Measurements from ENCODE around the gene SPATA21. TPM values are rescaled to one million over a fixed set of nuclear protein-coding genes. Genes with fewer than 3 reads are reported as not detected.
"Not testable (repeated sequence)": the region's sequence is repeated elsewhere in the genome, so short reads cannot be mapped to it uniquely, and the experiment has no call there.

The SPATA21 gene
- total RNA-seq, 1 experiment from 2014 or later: not detected

DNA sequence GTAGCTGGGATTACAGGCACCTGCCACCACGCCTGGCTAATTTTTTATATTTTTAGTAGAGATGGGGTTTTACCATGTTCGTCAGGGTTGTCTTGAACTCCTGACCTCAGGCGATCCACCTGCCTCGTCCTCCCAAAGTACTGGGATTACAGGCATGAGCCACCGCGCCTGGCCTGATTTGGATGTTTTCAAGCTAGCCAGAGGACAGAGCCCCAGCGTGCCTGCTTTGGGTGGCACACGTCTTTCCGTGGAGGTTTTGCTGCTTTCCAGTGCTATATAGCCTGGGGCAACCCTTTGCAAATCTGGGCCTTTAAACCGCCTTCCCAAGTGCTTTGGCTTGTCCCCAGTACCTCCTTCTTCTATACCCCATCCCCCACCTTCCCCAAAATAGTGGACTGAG, 18.9 kb upstream of the SPATA21 start:
- DNase-seq (ENCODE audit: low spot score); in situ Hi-C loops (cut with HindIII; ENCODE audit: low sequenced_read_pairs): not testable (repeated sequence)

GRCh38 chr1:16454909-16455308, 17.7 kb upstream of the SPATA21 start:
- in situ Hi-C loops (cut with HindIII; ENCODE audit: low sequenced_read_pairs); DNase-seq (ENCODE audit: low spot score): not testable (repeated sequence)

- in situ Hi-C loops (cut with HindIII; ENCODE audit: low sequenced_read_pairs): no loop called here
- no peak for DNase-seq (ENCODE audit: low spot score)
Measured at GRCh38 chr1:16451841-16452528, 14.8 kb upstream of the SPATA21 start.

DNA sequence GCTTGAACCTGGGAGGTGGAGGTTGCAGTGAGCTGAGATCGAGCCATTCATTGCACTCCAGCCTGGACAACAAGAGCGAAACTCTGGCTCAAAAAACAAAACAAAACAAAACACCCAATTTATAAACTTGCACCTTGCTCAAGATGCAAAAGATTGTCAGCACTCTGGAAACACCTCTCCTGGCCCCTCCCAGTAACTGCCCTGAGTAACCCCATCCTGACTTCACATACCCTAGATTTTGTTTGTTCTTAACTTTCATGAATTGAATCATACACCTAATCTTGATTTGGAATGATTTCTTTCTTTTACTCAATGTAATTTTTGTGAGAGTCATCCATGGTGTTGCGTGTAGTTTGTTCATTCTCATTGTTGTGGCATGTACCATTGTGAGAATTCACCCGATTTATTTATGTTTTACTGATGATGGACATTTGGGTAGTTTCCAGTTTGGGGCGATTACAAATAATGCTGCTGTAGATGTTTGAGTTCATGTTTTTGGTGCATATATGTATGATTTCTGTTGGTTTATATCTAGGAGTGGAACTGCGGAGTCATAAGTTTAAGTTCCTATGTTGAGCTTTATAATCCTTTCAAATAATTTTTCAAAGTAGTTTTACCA, 13.7 kb upstream of the SPATA21 start:
- DNase-seq (ENCODE audit: low spot score): no peak
- in situ Hi-C loops (cut with HindIII; ENCODE audit: low sequenced_read_pairs): no loop called here

DNA sequence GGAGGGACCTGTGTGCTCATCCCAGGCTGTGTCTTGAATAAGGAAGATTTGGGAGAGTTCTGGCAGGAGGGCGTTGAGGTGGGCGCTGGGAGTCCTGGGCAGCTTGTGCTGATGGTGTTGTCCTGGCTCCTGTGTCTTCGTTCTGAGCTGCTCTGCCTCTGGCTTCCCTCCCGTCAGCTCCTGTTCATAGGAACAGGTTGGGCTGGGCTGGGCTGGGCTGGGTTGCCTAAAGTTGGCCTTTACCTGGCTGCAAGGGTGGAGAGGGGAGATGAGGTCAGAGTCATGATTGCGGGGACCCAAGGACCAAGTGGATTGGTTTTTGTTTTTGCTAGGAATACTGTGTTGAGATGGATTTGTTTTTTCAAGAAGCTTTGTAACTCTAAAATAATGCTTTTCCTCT, 12.4 kb upstream of the SPATA21 start:
- no peak for DNase-seq (ENCODE audit: low spot score)
- in situ Hi-C loops (cut with HindIII; ENCODE audit: low sequenced_read_pairs): no loop called here

- no peak for DNase-seq (ENCODE audit: low spot score)
- in situ Hi-C loops (cut with HindIII; ENCODE audit: low sequenced_read_pairs): no loop called here
Measured at GRCh38 chr1:16449065-16449464, 11.8 kb upstream of the SPATA21 start.

DNA sequence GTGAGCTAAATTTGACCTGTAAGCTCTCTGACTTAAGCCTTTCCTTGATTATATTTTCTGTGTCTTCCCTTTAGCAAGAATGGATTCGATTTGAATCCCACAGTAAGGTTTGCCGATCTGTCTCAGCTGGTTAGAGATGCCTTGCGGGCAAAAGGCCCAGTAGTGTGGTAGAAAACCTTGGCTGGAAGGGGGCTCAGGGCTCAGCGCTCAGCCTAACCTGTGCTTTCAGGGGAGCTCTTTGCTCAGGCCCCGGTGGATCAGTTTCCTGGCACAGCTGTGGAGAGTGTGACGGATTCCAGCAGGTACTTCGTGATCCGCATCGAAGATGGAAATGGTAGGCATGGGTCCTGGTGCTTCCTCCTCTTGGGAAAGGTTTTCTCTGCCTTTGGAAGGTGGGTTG, 10.4 kb upstream of the SPATA21 start:
- in situ Hi-C loops (cut with HindIII; ENCODE audit: low sequenced_read_pairs): no loop called here

GRCh38 chr1:16446116-16446515, 8.9 kb upstream of the SPATA21 start:
- in situ Hi-C loops (cut with HindIII; ENCODE audit: low sequenced_read_pairs): no loop called here
- no peak for DNase-seq (ENCODE audit: low spot score)

More for the DNA sequence above, 10.4 kb upstream of the SPATA21 start:
- DNase-seq (ENCODE audit: low spot score): no peak

DNA sequence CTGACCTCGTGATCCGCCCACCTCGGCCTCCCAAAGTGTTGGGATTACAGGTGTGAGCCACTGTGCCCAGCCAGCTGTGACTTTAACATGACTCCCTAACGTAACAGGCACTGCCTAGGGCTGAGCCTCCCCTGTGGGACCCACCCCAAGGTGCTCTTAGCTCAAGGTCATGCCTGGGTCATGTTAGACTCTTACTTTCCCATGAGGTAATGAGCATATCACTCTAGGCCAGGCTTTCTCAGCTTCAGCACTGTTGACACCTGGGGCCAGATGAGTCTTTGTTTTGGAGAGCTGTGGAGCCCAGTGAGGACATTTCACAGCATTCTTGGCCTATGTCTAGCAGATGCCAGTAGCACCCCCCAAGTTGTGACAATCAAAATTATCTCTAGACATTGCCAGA, 7.8 kb upstream of the SPATA21 start:
- in situ Hi-C loops (cut with HindIII; ENCODE audit: low sequenced_read_pairs): no loop called here
- DNase-seq (ENCODE audit: low spot score): no peak

GRCh38 chr1:16443975-16444770, 6.9 kb upstream of the SPATA21 start:
- no peak for DNase-seq (ENCODE audit: low spot score)
- in situ Hi-C loops (cut with HindIII; ENCODE audit: low sequenced_read_pairs): no loop called here

DNA sequence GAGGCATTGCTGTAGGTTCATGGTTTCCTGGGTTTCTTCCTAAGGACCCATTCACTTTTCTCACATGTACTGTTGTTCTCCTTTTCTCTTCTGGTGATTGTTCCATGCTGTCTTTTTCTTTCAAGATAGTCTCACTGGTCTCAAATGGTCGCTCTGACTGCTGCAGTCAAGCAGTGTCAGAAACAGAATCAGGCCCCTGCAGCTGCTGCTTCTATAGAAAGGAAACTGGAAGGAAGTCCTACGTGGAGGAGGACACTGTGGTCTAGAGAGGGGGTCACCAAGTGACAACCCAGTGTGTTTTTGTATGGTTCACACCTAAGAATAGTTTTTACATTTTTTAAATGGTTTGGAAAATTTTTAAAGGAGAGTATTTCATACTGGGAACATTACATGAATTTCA, 5.7 kb upstream of the SPATA21 start:
- in situ Hi-C loops (cut with HindIII; ENCODE audit: low sequenced_read_pairs): no loop called here
- DNase-seq (ENCODE audit: low spot score): no peak

DNA sequence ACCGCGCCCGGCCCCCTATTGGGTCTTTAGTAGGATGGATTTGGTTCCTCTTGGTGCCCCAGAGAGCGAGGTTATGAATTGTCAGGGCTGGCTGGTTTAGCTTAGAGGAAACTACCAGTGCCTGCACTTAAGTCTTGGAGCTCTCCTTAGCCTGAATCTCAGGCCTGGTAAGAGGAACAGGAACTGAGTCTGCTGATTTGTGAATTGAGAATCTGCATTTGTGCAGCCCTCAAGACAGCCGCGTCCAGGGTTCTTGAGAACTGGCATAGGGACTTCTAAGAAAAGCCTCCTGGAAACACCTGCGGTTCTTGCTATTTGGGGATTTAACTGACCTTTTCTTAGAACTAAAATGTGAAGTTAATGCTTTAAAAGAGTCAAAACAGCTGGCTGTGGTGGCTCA, 5.0 kb upstream of the SPATA21 start:
- no peak for DNase-seq (ENCODE audit: low spot score)
- in situ Hi-C loops (cut with HindIII; ENCODE audit: low sequenced_read_pairs): no loop called here

GRCh38 chr1:16441282-16441665, 4.0 kb upstream of the SPATA21 start:
- no peak for DNase-seq (ENCODE audit: low spot score)
- in situ Hi-C loops (cut with HindIII; ENCODE audit: low sequenced_read_pairs): no loop called here

DNA sequence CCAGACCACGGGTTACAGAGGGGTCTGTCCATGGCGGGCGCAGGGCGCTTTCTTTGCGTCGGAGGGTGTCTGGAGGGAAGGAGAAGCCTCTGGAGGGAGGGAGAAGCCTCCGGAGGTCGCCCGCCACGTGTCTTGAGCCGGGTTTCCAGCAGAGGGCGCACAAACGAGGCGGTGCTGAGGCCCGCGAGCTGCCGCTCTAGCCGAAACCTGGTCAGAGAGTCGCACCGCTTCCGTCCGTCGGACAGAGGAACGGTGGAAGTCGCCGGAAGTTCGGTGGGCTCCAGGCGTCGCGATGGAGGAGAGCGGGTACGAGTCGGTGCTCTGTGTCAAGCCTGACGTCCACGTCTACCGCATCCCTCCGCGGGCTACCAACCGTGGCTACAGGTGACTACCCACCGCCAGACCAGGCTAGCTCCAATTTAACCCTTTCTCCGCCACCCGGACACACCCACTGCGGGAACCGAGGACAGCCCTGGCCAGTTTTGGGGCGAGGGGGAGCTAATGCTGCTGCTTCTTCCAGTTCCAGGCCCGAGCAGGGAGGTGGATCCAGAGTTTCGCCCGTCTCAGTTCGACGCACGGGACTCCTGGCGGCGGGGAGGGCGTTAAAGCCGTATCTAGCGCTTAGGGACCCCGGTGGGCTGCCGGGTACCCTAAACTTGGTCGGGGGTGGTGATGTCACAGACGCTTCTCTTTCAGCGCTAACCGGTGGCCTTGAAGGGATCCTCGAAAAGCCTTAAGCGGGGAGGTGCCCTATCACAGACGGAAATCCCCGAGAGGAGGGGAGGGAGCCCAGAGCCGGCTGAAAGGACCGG, 3.5 kb upstream of the SPATA21 start, which contains the start of gene NECAP2:
NECAP2 (plus strand) TSS at position 255 of the 812 bp plus-strand sequence; CDS start at position 293, 38 bp downstream.
- in situ Hi-C loops (cut with HindIII; ENCODE audit: low sequenced_read_pairs): no loop called here

GRCh38 chr1:16440131-16440469, 2.9 kb upstream of the SPATA21 start:
- in situ Hi-C loops (cut with HindIII; ENCODE audit: low sequenced_read_pairs): no loop called here
- no peak for DNase-seq (ENCODE audit: low spot score)

More for the DNA sequence above, 3.5 kb upstream of the SPATA21 start, which contains the start of gene NECAP2:
- peak; percentile 91 for DNase-seq (ENCODE audit: low spot score)

- no peak for DNase-seq (ENCODE audit: low spot score)
- in situ Hi-C loops (cut with HindIII; ENCODE audit: low sequenced_read_pairs): no loop called here
Measured at GRCh38 chr1:16438924-16439323, 1.7 kb upstream of the SPATA21 start.

- DNase-seq (ENCODE audit: low spot score): no peak
Measured at GRCh38 chr1:16438516-16438915, 1.3 kb upstream of the SPATA21 start.

DNA sequence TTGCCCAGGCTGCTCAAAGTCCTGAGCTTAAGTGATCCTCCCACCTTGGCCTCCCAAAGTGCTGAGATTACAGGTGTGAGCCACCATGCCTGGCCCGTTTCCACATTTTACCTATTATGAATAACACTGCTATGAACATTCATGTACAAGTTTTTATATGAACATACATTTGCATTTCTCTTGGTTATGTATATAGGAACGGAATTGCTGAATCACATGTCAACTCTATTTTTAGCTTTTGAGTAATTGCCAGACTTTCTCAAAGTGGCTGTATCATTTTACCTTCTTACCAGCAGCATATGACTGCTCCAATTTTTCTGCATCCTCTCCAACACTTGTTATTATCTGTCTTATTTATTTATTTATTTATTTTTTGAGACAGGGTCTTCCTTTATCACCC, 2.7 kb downstream of the SPATA21 start:
- DNase-seq (ENCODE audit: low spot score): no peak
- in situ Hi-C loops (cut with HindIII; ENCODE audit: low sequenced_read_pairs): no loop called here

More at GRCh38 chr1:16438516-16438915, 1.3 kb upstream of the SPATA21 start:
- in situ Hi-C loops (cut with HindIII; ENCODE audit: low sequenced_read_pairs): no loop called here

- no peak for DNase-seq (ENCODE audit: low spot score)
- in situ Hi-C loops (cut with HindIII; ENCODE audit: low sequenced_read_pairs): no loop called here
Measured at GRCh38 chr1:16434007-16434406, 3.2 kb downstream of the SPATA21 start.

All from G401 (cell line).